ENCODE results near the gene ECE1.
A peak's percentile ranks its signal among the peaks of the same experiment; 100 is the strongest.

ECE1 gene

DNA sequence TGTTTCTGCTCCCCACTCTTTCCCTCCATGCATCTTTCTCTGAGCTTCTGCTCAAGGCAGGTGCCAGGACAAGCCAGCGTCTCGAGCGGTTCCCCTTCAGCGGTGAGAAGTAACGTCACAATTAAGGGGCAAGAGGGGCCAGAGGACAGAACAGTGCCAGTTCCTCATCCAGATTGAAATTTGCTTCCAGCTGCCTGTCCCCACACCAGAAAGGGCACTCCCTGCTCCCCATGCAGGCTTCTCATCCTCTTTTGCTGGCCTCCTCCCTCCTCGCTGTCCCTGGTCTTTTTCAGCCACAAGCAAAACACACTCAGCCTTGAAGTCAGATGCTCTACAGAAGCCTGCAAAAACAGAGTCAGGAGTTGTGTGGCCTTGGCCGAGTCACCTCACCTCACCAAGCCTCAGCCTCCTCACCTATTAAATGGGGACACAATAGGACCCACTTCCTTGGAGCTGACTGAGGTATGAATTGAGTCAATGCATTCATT lies 35.0 kb upstream of the ECE1 start:
- DNase-seq, result peak in 1 of 2 donors; percentile 57

DNA sequence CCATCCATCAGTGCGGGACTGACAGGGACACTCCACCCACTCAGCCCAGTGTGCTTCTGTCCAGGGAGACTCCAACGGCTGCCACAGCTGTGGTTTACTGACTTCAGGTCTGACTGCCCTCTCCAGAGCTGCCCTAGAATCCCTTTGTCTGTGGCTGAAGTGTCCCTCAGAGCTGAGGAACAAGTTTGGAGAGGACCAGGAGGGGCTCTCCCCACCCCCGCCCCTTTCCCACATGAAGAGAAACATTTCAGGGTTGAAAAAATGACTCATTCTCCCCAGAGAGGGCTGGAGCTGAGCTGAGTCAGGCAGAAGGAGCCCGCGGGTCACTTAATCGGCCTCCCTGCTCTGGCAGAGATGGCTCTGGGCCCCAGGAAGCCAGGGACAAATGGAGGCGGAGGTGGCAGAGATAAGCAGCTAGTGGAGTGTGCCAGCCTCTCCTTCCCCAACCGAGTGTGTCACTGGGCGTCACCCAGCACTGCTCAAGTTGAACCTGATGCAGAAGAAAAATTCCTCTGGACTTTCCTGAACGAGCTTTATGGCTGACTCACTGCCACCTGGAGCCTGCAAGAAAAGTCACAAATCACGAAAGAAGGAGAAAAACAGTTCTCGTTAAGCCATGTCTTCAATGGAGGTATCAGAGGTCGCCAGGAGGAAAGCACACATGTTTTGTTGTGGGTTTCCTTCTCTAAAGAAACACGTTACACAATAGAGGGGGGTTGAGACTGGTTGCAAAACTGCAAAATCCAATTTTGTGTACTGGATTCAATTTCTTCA lies 34.3 kb upstream of the ECE1 start:
- peak; percentile 45 to 74 for DNase-seq

DNA sequence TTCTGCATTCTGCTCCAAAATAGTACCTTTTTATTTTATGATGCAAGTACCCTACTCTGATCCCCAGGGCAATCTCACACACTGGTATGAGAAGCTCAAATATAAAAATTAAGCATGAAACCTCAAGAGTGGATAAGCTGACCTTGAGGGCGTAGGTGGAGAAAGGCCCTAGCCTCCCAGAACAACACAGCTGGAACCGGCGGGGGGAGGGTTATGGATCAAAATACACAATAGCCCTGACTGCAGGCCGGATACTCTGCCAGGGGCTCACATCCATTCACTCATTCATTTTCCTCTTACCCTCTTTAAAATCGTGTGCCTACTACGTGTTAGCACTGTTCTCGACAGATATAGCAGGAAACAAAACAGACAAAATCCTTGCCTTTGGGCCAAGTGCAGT lies 32.8 kb upstream of the ECE1 start:
- no peak for DNase-seq

DNA sequence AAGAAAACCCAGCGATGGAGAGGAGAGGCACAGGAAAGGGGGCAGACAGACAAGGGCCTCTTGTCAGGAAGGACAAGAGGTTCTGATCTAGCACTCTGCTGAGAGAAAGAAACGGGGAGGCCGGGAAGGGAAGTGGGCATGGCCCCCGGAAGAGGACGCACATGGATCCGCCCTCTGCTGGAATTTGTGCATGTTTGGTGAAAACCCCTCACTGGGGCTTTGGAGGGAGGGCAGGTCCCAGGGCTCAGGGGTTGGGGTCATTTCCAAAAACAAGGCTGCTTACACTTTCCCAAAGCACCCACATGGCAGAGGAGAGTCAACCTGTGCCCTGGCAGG lies 32.4 kb upstream of the ECE1 start:
- DNase-seq, result no peak

DNA sequence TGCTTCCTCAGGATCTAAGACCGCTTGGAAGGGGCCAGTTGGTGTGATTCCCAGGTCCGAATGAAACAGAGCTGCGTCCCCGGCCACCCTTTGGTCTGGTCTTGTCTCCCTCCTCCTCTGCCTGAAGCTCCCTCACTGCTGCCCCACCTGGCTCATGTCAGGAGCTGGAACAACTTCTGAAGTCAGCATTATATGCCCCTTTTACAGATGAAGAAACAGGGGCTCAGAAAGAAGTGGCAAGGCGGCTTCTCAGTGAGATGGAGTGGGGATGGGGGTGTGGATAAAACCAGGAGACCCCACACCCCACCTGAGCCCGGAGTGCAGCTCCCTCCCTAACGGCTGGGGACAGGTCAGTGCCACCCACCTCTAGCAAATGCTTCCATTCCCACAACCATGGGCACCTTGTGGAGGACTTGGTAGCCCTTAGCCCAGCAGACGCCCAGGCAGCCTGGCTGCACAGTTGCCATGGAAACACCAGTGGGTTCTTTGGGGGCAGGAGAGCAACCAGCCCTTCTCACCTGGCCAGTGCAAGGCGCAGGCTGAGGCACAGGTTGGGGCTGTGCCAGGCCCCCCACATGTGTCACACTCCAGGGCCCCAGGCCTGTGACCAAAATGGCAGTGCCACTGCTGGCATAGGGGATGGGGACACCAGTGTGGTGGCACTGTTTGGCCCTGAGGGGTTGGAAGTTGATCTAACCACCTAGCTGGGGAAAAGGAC lies 31.9 kb upstream of the ECE1 start:
- no peak for DNase-seq

DNA sequence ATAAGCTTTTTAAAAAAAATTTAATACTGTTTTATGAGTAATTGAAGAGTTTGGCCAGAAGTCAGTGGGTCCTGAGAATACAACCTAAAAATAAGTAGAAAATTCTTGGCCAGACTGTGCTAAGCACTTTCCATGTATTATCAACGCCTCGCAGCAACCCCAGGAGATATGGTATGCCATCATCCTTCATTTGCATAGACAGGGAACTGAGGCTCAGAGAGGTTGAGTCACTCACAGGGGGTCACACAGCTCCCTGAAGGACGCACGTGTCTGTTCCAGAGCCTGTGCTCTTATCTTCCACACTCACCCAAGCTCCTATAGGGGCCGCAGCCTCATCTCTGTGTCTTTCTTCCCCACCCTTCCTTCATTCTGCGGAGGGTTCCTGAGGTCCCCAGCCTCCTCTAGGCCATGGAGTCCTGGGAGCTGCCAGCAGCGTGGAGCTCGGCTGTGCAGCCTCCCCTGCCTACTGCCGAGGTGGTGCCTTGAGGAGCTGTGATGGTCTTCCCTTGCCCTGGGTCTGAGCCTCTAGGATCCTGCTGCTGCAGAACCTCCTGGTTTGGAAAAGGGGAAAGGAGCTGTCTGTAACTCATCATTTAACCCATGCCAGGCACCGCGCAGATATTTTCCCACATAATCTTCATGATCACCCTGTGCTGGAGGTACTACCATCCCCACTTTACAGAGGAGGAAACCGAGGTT lies 30.3 kb upstream of the ECE1 start:
- no peak for DNase-seq

DNA sequence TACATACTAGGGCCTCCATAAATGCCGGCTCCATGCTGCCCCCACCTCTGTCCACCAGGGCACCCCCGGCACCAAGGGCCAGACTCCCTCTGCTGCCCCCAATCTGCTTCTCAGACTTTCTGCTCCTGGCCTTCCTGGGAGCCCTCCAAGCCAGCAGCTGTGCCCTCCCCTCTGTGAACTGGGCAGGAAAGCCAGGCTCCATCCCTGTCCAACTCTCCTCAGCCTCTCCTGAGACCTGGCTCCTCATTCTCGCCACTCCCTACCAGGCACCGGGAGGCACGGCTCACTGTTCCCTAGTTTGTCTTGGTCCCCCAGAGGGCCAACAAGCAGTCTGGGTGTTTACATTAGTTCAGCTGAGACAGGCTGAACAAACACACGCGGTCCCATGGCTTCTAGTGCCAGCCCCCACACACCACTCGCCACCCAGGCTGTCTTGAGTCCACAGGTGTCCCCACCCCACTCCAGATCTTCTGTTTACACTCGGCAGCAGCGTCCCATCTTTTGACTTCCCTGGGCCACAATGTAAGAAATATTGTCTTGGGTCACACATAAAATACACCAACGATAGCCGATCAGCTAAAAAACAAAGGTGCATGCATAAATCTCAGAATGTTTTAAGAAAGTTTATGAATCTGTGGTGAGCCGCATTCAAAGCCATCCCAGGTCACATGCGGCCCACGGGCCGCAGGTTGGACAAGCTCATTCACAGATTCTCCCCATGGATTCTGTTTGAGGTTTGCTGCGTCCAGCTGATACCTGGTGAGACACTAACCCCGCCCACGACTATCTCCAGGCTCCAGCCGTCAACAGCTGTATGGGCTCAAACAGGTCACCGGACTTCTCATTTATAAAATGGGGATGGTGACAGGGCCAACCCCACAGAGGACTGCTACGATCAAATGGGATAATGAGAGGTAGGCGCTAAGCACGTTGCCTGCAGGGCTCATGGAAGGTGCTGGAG lies 29.5 kb upstream of the ECE1 start:
- no peak for DNase-seq

DNA sequence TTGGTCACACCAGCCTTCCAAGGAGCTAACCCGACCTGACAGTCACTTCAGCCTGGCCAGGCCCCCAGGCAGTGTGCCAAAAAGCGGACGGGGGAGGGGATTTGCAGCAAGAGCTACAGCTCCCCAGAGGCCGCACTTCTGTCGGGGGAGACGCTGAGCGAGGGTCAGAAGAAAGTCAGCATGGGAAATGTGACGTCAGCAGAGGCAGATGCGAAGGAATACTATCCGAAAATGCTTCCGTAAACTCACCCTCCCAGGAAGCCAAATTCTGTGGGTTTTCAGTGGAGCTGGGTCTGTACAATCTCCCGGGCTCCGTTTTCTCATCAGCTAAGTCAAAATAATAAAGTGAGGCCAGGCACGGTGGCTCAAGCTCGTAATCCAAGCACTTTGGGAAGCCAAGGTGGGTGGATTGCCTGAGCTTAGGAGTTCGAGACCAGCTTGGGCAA lies 28.5 kb upstream of the ECE1 start:
- no peak for DNase-seq

DNA sequence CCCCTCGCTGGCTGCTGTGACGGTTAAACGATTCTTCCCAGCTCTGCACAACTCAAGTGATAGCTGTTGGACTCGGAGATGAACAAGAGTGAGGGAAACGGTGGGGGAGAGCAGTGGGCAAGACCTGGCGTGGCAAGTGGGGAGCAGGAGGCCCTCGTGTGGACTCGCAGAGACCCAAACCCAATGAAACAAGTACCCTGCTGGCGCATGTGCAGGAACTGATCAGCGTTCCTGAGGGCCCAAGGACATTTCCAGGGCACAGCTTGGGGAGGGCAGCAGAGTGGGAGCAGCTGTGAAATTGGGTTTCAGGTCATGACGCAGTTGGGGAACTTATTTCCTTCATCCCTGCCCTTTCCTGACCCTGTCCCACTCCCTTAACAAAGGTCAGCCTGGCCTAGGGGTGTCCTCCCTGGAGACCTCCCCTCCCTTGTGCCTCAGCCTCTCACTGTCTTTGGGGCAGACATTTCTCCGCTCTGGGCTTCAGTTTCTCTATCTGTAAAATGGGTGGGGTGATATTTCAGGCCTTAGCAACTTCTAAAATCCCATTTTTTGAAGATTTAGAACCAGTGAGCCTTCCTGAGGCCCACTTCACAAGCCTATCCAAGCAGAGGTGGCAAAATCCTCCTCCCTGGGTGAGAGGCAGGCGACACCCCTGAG lies 27.9 kb upstream of the ECE1 start:
- no peak for DNase-seq

DNA sequence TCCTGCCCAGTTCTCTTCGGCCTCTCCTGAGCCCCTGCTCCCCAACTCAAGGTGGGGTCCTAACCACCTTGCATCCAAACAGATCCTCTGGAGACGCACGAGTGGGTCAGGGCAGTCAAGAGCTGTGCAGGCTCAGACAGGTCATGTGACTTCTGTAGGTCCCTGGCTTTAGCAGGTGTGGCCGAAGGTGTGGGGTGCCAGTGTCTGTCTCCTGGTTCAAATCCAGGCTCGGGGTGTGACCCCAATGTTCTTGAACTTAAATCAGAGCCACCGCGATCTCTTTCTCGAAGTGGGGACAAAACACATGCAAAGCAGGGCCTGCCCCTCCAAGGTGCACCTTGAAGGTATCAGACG lies 27.4 kb upstream of the ECE1 start:
- no peak for DNase-seq

DNA sequence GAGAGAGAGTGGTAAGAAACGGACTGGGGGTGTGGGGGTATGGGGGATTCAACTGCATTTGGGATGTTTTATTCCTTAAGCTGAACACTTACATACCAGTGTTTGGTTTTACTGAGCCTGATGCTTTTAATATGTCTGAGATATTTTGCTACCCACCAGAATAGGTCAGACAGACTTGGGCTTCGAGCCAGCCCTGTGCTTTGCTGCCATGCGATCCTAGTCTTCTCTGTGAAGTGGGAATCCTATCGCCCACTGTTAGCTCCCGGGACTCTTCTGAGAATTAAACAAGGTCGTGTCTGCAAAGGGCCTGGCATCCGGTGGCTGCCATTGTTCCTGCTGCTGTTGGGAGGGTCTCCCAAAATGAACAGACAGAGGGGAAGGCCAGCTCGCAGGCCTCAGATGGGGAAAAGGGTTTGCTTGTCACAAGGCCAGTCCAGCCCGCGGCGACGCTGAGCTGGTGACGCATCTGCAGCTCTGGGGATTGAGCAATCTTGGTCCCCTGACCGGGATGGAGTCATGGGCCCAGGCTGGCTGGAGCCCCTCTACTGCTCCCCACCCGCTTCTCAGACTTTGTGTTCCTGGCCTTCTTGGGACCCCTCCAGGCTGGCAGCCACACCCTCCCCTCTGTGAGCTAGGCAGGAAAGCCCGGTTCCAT lies 26.9 kb upstream of the ECE1 start:
- DNase-seq, result peak in 1 of 2 donors; percentile 70

DNA sequence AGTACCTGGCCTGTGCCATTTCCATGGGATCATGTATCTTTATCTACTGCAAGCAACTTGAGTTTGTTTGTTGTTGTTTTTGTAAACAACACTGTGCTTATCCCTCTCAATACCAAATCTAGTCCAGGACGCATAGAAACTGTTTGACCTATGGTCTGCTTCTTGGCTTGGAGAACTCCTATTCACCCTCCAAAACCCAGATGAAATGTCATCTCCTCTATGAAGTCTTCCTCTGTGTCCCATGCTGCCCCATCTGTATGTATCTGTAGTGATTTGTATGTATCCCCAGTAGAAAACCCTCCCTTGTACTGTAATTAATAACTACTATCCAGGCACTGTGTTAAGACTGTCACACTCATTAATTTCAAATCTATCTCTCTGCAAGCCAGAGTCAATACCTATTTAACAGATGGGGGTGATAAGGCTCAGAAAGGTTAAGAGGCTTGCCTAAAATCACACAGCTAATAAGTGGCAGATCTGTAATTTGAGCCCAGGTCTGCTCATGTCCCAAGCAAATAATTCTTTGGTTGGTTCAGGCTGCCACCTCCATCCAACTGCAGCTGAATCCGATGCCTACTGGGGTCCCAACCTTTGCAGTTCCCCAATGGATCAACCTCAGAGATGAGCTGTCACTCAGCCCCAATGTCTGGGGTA lies 24.6 kb upstream of the ECE1 start:
- DNase-seq, result no peak

DNA sequence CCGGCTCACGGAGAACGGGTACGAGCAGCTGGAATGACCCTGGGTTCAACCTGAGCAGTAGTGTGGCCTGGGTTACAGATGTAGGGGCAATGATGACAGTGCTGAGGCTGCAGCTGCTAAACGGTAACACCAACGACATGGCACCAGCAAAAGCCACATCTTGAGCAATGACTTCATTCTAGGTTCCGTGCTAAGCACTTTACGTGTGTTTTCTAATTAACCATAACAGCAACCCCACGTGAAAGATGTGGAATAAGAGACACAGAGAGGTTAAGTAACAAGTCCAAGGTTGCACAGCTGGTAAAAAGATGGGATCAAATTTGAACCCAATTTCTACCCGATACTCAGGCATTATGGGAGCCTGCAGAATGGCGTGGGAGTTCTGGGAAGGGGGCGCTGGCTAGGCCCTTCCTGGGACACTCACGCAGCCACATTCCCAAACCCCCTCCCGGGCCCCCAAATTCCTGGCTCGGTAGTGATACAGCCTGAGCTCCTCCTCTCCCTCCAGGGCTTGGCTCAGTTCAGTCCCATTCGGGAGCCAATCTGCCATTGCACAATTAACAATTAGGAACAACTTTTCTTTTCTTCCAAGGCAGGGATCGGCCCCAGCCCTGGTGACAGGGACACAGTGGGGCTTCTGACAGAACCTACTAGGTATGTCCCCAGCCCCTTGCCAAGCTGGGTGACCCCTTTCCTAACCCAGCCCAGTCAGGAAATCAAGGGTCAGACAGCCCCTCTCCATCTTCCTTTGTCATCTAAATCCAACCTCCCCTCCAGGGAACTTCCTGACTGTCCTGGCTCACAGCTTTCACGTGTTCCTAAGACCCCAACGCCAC lies 23.8 kb upstream of the ECE1 start:
- DNase-seq, result no peak

DNA sequence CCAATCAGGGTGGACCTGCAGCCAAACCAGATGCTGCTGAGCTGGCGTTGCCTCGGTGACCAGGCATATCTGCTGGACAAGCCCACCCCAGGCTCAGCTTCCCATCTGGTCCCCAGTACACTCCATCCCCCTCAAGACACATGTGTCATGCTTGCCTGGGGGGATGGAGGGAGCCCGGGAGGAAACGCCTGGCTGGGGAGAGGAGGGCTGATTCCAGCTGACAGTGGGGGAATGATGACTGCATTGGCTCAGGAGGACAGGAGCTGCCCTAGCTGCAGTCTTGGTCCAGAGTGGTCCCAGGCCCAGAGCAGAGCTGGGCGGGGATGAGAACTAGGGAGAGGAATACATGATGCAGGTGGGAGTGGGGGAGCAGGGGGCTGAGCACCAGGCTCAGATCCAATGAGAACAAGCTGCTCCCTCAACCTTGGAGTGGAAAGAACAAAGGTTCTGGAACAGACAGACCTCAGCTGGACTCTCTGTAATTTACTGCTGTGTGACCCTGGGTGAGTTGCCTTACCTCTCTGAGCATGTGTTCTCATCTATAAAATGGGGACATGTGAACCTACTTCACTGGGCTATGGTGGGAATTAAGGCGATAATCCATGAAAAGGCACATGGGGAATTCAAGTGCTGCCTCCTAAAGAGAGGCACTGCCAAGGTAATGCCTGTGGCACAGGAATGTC lies 23.1 kb upstream of the ECE1 start:
- DNase-seq, result no peak

DNA sequence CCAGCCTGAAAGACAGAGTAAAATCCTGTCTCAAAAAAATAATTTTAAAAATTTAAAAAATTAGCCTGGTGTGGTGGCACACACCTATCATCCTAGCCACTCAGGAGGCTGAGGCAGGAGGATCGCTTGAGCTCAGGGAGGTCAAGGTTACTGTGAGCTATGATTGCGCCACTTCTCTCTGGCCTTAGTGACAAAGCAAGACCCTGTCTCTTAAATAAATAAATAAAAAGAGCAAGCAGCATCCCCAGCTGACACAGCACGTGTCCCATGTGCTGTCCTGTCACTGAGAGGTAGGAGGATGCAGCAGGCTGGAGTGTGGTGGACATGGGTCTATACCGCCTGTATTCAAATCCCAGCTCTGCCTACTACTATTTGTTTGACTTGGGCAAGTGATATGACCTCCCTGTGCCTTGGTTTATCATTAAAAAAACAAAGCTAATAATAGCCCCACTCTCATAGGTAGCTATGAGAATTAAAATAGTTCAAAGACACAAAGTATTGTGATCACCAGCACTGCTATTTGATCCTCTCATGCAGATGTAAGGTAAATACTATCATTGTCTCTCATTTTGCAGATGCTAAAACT lies 22.2 kb upstream of the ECE1 start:
- no peak for DNase-seq

DNA sequence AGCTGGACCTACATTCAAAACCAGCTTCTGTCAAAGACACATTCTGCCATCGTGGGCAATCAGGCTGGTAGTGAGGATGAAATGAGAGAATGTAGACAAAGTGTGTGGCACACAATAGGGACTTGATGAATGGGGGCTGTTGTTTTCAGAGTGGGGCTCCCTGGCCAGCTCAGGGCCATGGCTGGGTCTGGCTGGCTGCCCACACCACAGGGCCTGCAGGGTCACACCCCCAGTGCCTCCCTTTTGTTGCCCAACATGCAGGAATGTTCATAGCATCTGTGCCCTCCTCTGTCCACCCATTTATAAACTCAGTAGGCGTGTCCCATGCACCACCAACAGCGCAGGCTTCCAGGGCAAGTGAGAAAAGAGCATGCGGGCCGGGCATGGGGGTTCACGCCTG lies 20.8 kb upstream of the ECE1 start:
- DNase-seq, result no peak

DNA sequence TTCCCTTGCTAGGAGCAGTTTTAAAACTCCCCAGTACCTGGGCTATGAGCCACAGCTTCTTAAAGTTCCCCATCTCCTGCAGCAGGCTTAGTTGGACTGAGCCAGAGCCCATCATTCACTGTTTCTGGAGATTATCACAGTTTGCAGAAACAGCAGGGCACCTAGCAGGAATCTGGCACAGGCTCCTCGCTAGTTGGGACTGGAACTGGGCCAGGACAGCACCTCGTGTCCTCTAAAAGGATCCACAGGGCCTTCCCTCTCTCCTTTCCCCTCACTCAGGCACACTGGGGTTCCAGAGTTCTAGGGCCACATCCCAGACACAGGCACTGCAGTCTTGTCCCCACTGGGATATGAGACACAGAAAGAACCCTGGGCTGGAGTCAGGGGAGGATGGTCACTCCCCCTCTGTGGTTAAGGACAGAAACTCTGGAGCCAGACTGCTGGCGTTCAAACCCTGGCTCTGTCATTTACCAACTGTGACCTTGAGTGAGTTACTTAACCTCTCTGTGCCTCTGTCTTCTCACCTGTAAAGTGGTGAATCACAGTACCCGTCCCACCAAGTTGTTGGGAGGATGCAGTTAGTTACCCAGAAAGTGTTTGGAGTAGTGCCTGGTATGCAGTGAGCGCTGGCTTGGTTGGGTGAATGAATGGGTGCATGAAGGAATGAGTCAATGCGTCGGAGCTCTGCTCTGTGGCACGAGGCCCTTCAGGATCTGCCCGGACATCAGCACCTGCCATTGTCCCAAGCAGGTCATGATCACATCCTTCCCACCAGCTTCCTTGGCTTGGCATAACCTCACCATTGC lies 18.8 kb upstream of the ECE1 start:
- no peak for DNase-seq

DNA sequence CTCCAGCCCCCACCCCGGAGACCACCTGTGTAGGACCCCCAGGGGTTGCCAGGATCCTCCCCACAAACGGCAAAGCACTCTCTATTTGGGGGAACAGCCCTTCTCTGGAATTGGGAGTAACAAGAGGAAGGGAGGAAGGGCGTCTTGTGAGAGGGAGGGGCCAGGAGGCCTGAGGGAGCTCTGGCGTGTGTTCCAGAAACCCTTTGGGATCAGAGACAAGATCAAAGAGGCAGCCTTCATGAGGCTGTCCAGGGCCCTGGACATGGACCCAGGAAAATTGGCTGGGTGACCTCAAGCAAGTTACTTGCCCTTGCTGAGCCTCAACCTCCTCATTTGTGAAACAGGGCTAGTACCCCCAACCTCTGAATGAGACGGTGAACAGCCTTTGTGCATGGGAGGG lies 18.1 kb upstream of the ECE1 start:
- DNase-seq, result no peak

Data from CD4-positive, alpha-beta T cell treated with Interleukin-4 for 1 hour (primary cell).